Esophagus squamous epithelium (tissue), 5 donors: ENCODE measurements around the gene CNP. TPM values are rescaled to one million over a fixed set of nuclear protein-coding genes. Genes with fewer than 3 reads are reported as not detected.
"Not testable (repeated sequence)": the region's sequence is repeated elsewhere in the genome, so short reads cannot be mapped to it uniquely, and the experiment has no call there.

Experiments
- DNase-seq: peaks from one replicate; lab custom pipeline; 2025; lab: John Stamatoyannopoulos, UW
- H3K27ac ChIP-seq, 4 donors: fragments of 200-600 bp; sonication (generic); one replicate each; pipeline ENCODE4 v1.5.1; 2016 to 2019; ENCODE audit warnings: mild to moderate bottlenecking in 1 of 4
- H3K27me3 ChIP-seq, 4 donors: fragments of 200-600 bp; sonication (generic); 1 replicate in 3 of 4; 2 replicates in 1 of 4; pipeline versions ENCODE4 v1.5.1 to v1.6.0; 2017 to 2021; ENCODE audit warnings: antibody characterized with exemption in 1 of 4
- H3K36me3 ChIP-seq, 3 donors: fragments of 200-600 bp; sonication (generic); one replicate each; pipeline ENCODE4 v1.5.1; 2016 to 2019
- H3K4me1 ChIP-seq, 3 donors: fragments of 200-600 bp; sonication (generic); one replicate each; pipeline ENCODE4 v1.5.1; 2017 to 2019
- H3K4me3 ChIP-seq, 4 donors: fragments of 200-600 bp; sonication (generic); 1 replicate in 3 of 4; 2 replicates in 1 of 4; pipeline ENCODE4 v1.5.1; 2016 to 2019; ENCODE audit warnings: mild to moderate bottlenecking in 2 of 4, moderate library complexity in 1 of 4
- H3K9me3 ChIP-seq, 3 donors: fragments of 200-600 bp; sonication (generic); one replicate each; pipeline ENCODE4 v1.5.1; 2016 to 2019
- POLR2A ChIP-seq, 4 donors: fragments of 450-650 bp; IDR thresholded peaks; one replicate each; pipeline ENCODE4 v1.6.1; 2017; ENCODE audit warnings: antibody characterized with exemption in 4 of 4, mild to moderate bottlenecking in 4 of 4, moderate library complexity in 3 of 4
- WGBS, 2 donors: methylation state at CpG; one replicate each; pipeline ENCODE4 v1.1.5; 2018; 5-methylcytosine and 5-hydroxymethylcytosine counted together
- intact Hi-C: fragments of 100-400 bp; cut with DNase I; formaldehyde crosslinking; loops from one replicate; pipeline ENCODE4 v1.15.0; 2022
- total RNA-seq, 4 donors: library from RNA; depleted of rRNA; stranded (reverse); fragments of >200 nt; gene quantifications; one replicate each; pipeline ENCODE4 v1.1.0, GENCODE V29; 2016
- TF ChIP-seq, protein P1 (sequence below), 6 experiments: fragments of 450-650 bp in 4 of 6; fragments of 200-600 bp in 2 of 6; sonication (generic) in 2 of 6; IDR thresholded peaks; one replicate each; pipeline ENCODE4 v1.5.1; 2016 to 2019; ENCODE audit warnings: antibody characterized with exemption in 6 of 6, mild to moderate bottlenecking in 4 of 6, moderate library complexity in 4 of 6
- donor health status: DM: yes; HTN: yes; CAD: no.

Gene CNP
- total RNA-seq, 4 donors from 2014 or later = 45.3 to 66.0 (median 53.0) TPM

DNA sequence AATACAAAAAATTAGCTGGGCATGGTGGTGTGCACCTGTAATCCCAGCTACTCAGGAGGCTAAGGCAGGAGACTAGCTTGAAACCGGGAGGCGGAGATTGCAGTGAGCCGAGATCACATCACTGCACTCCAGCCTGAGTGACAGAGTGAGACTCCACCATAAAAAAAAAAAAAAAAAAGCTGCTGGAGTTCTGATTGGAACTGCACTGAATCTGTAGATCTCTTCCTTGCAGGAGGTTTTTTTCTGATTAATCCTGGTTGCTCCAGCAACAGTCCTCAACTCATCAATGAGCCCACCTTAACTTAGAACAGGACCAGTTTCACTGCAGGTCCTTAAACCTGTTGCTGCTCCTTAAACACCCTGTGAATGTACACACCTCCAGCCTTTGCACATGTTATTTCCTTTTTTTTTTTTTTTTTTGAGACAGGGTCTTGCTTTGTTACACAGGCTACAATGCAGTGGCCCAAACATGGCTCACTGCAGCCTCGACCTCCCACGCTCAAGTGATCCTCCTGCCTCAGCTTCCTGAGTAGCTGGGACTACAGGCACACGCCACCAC, 37.8 kb upstream of the CNP start:
- no peak for TF ChIP-seq POLR2A (IDR thresholded peaks at IDR 0.05)
- TF ChIP-seq, protein P1, sequence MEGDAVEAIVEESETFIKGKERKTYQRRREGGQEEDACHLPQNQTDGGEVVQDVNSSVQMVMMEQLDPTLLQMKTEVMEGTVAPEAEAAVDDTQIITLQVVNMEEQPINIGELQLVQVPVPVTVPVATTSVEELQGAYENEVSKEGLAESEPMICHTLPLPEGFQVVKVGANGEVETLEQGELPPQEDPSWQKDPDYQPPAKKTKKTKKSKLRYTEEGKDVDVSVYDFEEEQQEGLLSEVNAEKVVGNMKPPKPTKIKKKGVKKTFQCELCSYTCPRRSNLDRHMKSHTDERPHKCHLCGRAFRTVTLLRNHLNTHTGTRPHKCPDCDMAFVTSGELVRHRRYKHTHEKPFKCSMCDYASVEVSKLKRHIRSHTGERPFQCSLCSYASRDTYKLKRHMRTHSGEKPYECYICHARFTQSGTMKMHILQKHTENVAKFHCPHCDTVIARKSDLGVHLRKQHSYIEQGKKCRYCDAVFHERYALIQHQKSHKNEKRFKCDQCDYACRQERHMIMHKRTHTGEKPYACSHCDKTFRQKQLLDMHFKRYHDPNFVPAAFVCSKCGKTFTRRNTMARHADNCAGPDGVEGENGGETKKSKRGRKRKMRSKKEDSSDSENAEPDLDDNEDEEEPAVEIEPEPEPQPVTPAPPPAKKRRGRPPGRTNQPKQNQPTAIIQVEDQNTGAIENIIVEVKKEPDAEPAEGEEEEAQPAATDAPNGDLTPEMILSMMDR (IDR thresholded peaks at IDR 0.05) = no peak
- no peak overlapping the region for H3K4me3 ChIP-seq
- 79 to 85% methylated on average over 6 of the region's 6 CpGs for WGBS, 2 donors
- no peaks in the 10 kb centered on the region for H3K36me3 ChIP-seq
- H3K27ac ChIP-seq = no peak overlapping the region
- DNase-seq = no peak
- H3K4me1 ChIP-seq = peaks cover 0 to 21% (median 0%) of the 10 kb centered on the region in 3 donors
- no peaks in the 10 kb centered on the region for H3K9me3 ChIP-seq
- no peaks in the 10 kb centered on the region for H3K27me3 ChIP-seq
- intact Hi-C loops = no loop called here

DNA sequence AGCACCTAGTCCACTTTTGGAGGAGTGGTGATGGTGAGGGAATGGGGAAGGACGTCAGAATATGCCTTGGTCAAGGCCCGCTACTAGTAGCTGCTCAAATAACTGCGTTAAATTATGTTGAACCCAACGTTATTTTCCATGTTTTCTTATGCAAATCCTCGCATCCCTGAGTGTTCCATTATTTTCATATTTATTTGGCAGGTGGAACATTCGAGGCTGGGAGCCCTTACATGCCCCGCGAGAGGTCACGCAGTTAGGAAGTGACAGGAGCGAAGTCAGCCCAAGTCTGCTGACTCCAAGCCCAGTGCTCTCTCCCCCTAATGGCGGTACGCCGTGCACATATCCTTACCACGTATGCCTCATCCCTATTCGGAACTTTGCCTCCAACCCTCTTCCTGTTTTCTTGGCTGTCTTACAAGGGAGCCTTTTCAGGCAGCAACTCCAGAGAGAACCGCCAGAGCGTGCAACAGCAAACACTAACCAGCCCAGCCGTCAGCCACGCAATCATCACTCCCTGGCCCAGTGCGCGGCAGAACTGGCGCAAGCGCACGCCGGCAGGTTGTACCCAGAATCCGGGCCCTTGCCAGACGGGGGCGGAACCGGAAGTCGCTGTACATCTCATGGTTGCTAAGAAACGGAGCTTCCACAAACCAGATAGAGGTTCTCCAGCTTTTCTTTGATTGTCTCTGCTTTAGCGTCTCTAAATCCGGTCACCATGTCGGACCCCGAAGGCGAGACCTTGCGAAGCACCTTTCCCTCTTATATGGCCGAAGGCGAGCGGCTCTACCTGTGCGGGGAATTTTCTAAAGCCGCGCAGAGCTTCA, 36.4 kb upstream of the CNP start, which contains the start of gene ODAD4:
ODAD4 (plus strand) TSS at position 609 of the 824 bp plus-strand sequence; CDS start at position 716, 107 bp downstream.
- Histone ChIP-seq H3K27me3 (no peaks in the 10 kb centered on the region), H3K4me1 (peaks cover 0 to 21% (median 0%) of the 10 kb centered on the region in 3 donors), H3K27ac (peak within 1 kb of the TSS; percentile 75 to 89 (median 85)), H3K4me3 (peak within 1 kb of the TSS; percentile 29 to 66 (median 54)), H3K9me3 (no peaks in the 10 kb centered on the region), H3K36me3 (no peaks in the 10 kb centered on the region)
- DNase-seq = peak; percentile 62
- intact Hi-C loops = no loop called here
- 1 to 2% methylated on average over 24 to 36 of the region's 43 CpGs for WGBS, 2 donors
- peak in 3 of 4 donors; percentile 42 to 79 (median 52) for TF ChIP-seq POLR2A (IDR thresholded peaks at IDR 0.05)
- TF ChIP-seq, protein P1 (IDR thresholded peaks at IDR 0.05) = peak; percentile 17 to 76 (median 64)

DNA sequence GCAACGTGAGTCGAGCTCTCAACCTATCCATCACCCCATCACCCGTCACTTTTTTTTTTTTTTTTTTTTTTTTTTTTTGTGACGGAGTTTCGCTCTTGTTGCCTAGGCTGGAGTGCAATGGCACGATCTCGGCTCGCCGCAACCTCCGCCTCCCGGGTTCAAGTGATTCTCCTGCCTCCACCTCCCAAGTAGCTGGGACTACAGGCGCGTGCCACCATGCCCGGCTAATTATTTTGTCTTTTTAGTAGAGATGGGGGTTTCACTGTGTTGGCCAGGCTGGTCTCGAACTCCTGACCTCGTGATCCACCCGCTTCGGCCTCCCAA, 35.8 kb upstream of the CNP start:
- Histone ChIP-seq H3K27ac (peak overlapping the region in 2 of 4 donors; percentile 84 to 89), H3K4me3 (peak overlapping the region; percentile 29 to 66 (median 54)), H3K4me1 (peaks cover 0 to 21% (median 0%) of the 10 kb centered on the region in 3 donors)
- H3K9me3 ChIP-seq, intact Hi-C loops, DNase-seq, H3K27me3 ChIP-seq, H3K36me3 ChIP-seq: not testable (repeated sequence)
- WGBS, 2 donors = 50 to 54% methylated on average over 17 to 18 of the region's 18 CpGs

DNA sequence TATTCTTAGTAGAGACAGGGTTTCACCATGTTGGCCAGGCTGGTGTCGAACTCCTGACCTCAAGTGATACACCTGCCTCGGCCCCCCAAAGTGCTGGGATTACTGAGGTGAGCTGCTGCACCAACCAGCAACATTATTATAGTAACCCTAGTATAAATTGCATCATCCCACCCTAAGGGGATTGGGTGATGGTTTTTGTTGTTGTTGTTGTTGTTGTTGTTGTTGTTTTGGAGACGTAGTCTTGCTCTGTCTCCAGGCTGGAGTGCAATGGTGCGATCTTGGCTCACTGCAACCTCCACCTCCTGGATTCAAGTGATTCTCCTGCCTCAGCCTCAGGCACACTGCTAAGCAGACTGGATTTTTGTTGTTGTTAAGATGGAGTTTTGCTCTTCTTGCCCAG, 34.9 kb upstream of the CNP start:
- DNase-seq = not testable (repeated sequence)

DNA sequence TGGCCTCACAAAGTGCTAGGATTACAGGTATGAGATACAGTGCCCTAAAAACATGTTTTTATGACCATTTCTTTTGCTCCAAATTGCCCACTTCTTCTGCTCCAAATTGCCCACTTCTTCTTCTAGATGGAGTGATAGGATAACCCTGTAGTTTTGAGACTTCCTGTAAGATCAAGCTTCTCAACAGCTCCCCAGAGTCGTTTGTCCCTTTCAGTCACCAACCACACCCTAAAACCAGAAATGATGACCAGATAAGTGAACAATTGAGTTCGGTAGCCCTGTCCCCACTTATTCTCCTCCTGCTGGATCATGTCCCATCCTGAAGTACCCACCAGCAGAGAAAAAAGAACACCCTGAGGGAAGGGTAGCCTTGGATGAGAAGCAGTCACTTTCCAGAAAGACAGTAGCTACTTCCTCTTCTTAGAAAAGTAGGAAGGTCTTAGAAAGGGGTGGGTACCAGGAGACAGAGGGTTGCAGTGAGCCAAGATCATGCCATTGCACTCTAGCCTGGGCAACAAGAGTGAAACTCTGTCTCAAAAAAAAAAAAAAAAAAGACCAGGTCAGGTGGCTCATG, 33.7 kb upstream of the CNP start:
- intact Hi-C loops = no loop called here
- H3K4me3 ChIP-seq = no peak overlapping the region
- no peaks in the 10 kb centered on the region for H3K9me3 ChIP-seq
- TF ChIP-seq POLR2A (IDR thresholded peaks at IDR 0.05) = no peak
- TF ChIP-seq, protein P1 (IDR thresholded peaks at IDR 0.05) = no peak
- 21 to 26% methylated on average over 2 of the region's 2 CpGs for WGBS, 2 donors
- H3K4me1 ChIP-seq = peaks cover 0 to 21% (median 0%) of the 10 kb centered on the region in 3 donors
- no peak overlapping the region for H3K27ac ChIP-seq
- DNase-seq = no peak
- H3K27me3 ChIP-seq = no peaks in the 10 kb centered on the region
- H3K36me3 ChIP-seq = no peaks in the 10 kb centered on the region

More for the DNA sequence above, 34.9 kb upstream of the CNP start:
- WGBS, 2 donors = 75 to 84% methylated on average over 4 of the region's 4 CpGs
- H3K9me3 ChIP-seq, H3K27ac ChIP-seq, intact Hi-C loops, H3K27me3 ChIP-seq, H3K4me3 ChIP-seq, H3K36me3 ChIP-seq: not testable (repeated sequence)
- peaks cover 0 to 21% (median 0%) of the 10 kb centered on the region in 3 donors for H3K4me1 ChIP-seq

DNA sequence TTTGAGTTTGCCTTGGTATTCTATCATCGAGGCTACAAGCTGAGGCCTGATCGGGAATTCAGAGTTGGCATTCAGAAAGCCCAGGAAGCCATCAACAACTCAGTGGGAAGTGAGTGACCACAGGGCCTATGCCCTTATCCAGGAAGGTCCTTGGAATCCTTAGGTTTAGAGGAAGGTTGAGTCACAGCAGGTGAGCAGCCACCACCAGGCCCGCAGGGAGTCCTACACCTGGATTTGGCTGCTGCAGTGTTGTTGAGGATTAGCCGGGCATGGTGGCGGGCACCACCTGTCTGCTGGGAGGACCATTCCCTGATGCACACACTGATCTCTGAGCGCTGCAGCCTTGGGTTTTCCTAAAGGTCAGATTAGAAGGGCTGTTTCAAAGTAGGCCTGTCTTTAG, 31.0 kb upstream of the CNP start:
- H3K9me3 ChIP-seq = no peaks in the 10 kb centered on the region
- DNase-seq = no peak
- TF ChIP-seq, protein P1 (IDR thresholded peaks at IDR 0.05) = no peak
- TF ChIP-seq POLR2A (IDR thresholded peaks at IDR 0.05) = no peak
- WGBS, 2 donors = 91 to 93% methylated on average over 2 to 3 of the region's 6 CpGs
- H3K27me3 ChIP-seq = no peaks in the 10 kb centered on the region
- H3K4me3 ChIP-seq = no peak overlapping the region
- no peaks in the 10 kb centered on the region for H3K36me3 ChIP-seq
- H3K27ac ChIP-seq = no peak overlapping the region
- H3K4me1 ChIP-seq = peaks cover 0 to 6% (median 0%) of the 10 kb centered on the region in 3 donors
- intact Hi-C loops = no loop called here
